ENCODE data around the gene MYO1B.

The MYO1B gene

GRCh38 chr2:191297033-191297432, 51.8 kb downstream of the MYO1B start:
- DNase-seq (ENCODE audit: low read depth in 2 of 2), result no peak

GRCh38 chr2:191298306-191298705, 53.1 kb downstream of the MYO1B start:
- no peak for DNase-seq (ENCODE audit: low read depth in 2 of 2)

- no peak for DNase-seq (ENCODE audit: low read depth in 2 of 2)
Measured at GRCh38 chr2:191299010-191299409, 53.8 kb downstream of the MYO1B start.

- DNase-seq (ENCODE audit: low read depth in 2 of 2), result no peak
Measured at GRCh38 chr2:191299866-191300265, 54.7 kb downstream of the MYO1B start.

- DNase-seq (ENCODE audit: low read depth in 2 of 2), result no peak
Measured at GRCh38 chr2:191301971-191302370, 56.8 kb downstream of the MYO1B start.

GRCh38 chr2:191302459-191303139, 57.4 kb downstream of the MYO1B start:
- DNase-seq (ENCODE audit: low read depth in 2 of 2), result no peak

- no peak for DNase-seq (ENCODE audit: low read depth in 2 of 2)
Measured at GRCh38 chr2:191303140-191304005, 58.2 kb downstream of the MYO1B start.

- no peak for DNase-seq (ENCODE audit: low read depth in 2 of 2)
Measured at GRCh38 chr2:191304939-191305875, 60.0 kb downstream of the MYO1B start.

- no peak for DNase-seq (ENCODE audit: low read depth in 2 of 2)
Measured at GRCh38 chr2:191308026-191308425, 62.8 kb downstream of the MYO1B start.

GRCh38 chr2:191311156-191311555, 66.0 kb downstream of the MYO1B start:
- no peak for DNase-seq (ENCODE audit: low read depth in 2 of 2)

GRCh38 chr2:191311627-191312026, 66.4 kb downstream of the MYO1B start:
- DNase-seq (ENCODE audit: low read depth in 2 of 2), result no peak

GRCh38 chr2:191312163-191312562, 67.0 kb downstream of the MYO1B start:
- no peak for DNase-seq (ENCODE audit: low read depth in 2 of 2)

- no peak for DNase-seq (ENCODE audit: low read depth in 2 of 2)
Measured at GRCh38 chr2:191312662-191313061, 67.5 kb downstream of the MYO1B start.

- DNase-seq (ENCODE audit: low read depth in 2 of 2), result no peak
Measured at GRCh38 chr2:191314697-191315364, 69.6 kb downstream of the MYO1B start.

- DNase-seq (ENCODE audit: low read depth in 2 of 2), result no peak
Measured at GRCh38 chr2:191315365-191315752, 70.2 kb downstream of the MYO1B start.

- no peak for DNase-seq (ENCODE audit: low read depth in 2 of 2)
Measured at GRCh38 chr2:191316246-191316994, 71.2 kb downstream of the MYO1B start.

GRCh38 chr2:191318037-191318728, 73.0 kb downstream of the MYO1B start:
- DNase-seq (ENCODE audit: low read depth in 2 of 2), result no peak

GRCh38 chr2:191318729-191319078, 73.5 kb downstream of the MYO1B start:
- no peak for DNase-seq (ENCODE audit: low read depth in 2 of 2)

GRCh38 chr2:191319186-191319585, 74.0 kb downstream of the MYO1B start:
- no peak for DNase-seq (ENCODE audit: low read depth in 2 of 2)

- no peak for DNase-seq (ENCODE audit: low read depth in 2 of 2)
Measured at GRCh38 chr2:191320881-191321280, 75.7 kb downstream of the MYO1B start.

Measured in stimulated activated CD8-positive, alpha-beta memory T cell treated with anti-CD3 and anti-CD28 coated beads, Interleukin-7, amount 100 ng/mL, for 1 hour (primary cell).